ENCODE measurements around the gene JAKMIP1. TPM values are rescaled to one million over a fixed set of nuclear protein-coding genes. Genes with fewer than 3 reads are reported as not detected.

JAKMIP1 gene
- polyA plus RNA-seq, 3 donors = 0.08 TPM; not detected in 2

- peak overlapping the region in 1 of 2 donors; percentile 4 for H3K4me3 Mint-ChIP-seq
- no peak for DNase-seq
Observed at GRCh38 chr4:6118201-6118600, 82.1 kb downstream of the JAKMIP1 start.

GRCh38 chr4:6116696-6117285, 83.6 kb downstream of the JAKMIP1 start:
- Histone ChIP-seq H3K4me3 (replicated peaks in 1 of 3; ENCODE audit: low read depth in 2 of 3, low read length in 3 of 3) (no peak overlapping the region), H3K79me2 (ENCODE audit: insufficient read depth, low read length) (no peaks in the 10 kb centered on the region), H3K27me3 (ENCODE audit: control insufficient read depth in 2 of 2, insufficient read depth in 2 of 2, low read length in 2 of 2) (peaks cover 0 to 5% of the 10 kb centered on the region in 2 donors), H3K9ac (ENCODE audit: insufficient read depth, low read length, poor library complexity, severe bottlenecking) (no peak overlapping the region), H2AFZ (ENCODE audit: insufficient read depth, low read depth, low read length, poor library complexity, severe bottlenecking) (no peak overlapping the region), H4K20me1 (ENCODE audit: insufficient read depth, low read length) (no peaks in the 10 kb centered on the region), H3K4me1 (ENCODE audit: control insufficient read depth in 1 of 2, insufficient read depth in 2 of 2, low read length in 2 of 2) (no peaks in the 10 kb centered on the region), H3K4me2 (replicated peaks; ENCODE audit: extremely low read depth, low read length, poor library complexity, severe bottlenecking) (no peak overlapping the region), H3K27ac (ENCODE audit: low read depth in 1 of 2, low read length in 2 of 2) (no peak overlapping the region), H3K9me3 (replicated peaks in 1 of 2; ENCODE audit: control insufficient read depth in 1 of 2, insufficient read depth in 1 of 2, low read length in 2 of 2) (no peaks in the 10 kb centered on the region), H3K36me3 (replicated peaks in 1 of 2; ENCODE audit: control insufficient read depth in 1 of 2, insufficient read depth in 2 of 2, low read length in 2 of 2) (no peaks in the 10 kb centered on the region)
- H3K27me3 Mint-ChIP-seq (ENCODE audit: low read depth in 3 of 3) = peaks cover 11 to 23% (median 17%) of the 10 kb centered on the region in 3 donors
- intact Hi-C loops (cut with micrococcal nuclease) = no loop called here
- no peaks in the 10 kb centered on the region for H3K36me3 Mint-ChIP-seq
- peaks cover 0 to 3% (median 0%) of the 10 kb centered on the region in 7 donors for H3K9me3 Mint-ChIP-seq
- peak overlapping the region in 1 of 2 donors; percentile 23 for H3K4me3 Mint-ChIP-seq
- no peak for DNase-seq
- H3K27ac Mint-ChIP-seq = no peak overlapping the region
- WGBS (ENCODE audit: insufficient coverage) = 51% methylated on average over 8 of the region's 15 CpGs
- no peaks in the 10 kb centered on the region for H3K4me1 Mint-ChIP-seq
- no peak for TF ChIP-seq CTCF (IDR thresholded peaks at IDR 0.05)

More at GRCh38 chr4:6118201-6118600, 82.1 kb downstream of the JAKMIP1 start:
- H3K36me3 Mint-ChIP-seq = no peaks in the 10 kb centered on the region
- intact Hi-C loops (cut with micrococcal nuclease) = no loop called here
- no peaks in the 10 kb centered on the region for H3K4me1 ChIP-seq (ENCODE audit: control insufficient read depth in 1 of 2, insufficient read depth in 2 of 2, low read length in 2 of 2)
- H3K27me3 ChIP-seq (ENCODE audit: control insufficient read depth in 2 of 2, insufficient read depth in 2 of 2, low read length in 2 of 2) = peaks cover 0 to 5% of the 10 kb centered on the region in 2 donors
- H3K36me3 ChIP-seq (replicated peaks in 1 of 2; ENCODE audit: control insufficient read depth in 1 of 2, insufficient read depth in 2 of 2, low read length in 2 of 2) = no peaks in the 10 kb centered on the region
- peaks cover 11 to 23% (median 17%) of the 10 kb centered on the region in 3 donors for H3K27me3 Mint-ChIP-seq (ENCODE audit: low read depth in 3 of 3)
- H3K79me2 ChIP-seq (ENCODE audit: insufficient read depth, low read length) = no peaks in the 10 kb centered on the region
- no peak overlapping the region for H3K27ac Mint-ChIP-seq
- WGBS (ENCODE audit: insufficient coverage) = 91% methylated on average over 4 of the region's 7 CpGs
- H4K20me1 ChIP-seq (ENCODE audit: insufficient read depth, low read length) = no peaks in the 10 kb centered on the region
- no peak overlapping the region for H3K4me3 ChIP-seq (replicated peaks in 1 of 3; ENCODE audit: low read depth in 2 of 3, low read length in 3 of 3)
- no peaks in the 10 kb centered on the region for H3K4me1 Mint-ChIP-seq
- no peak overlapping the region for H3K9ac ChIP-seq (ENCODE audit: insufficient read depth, low read length, poor library complexity, severe bottlenecking)
- no peak overlapping the region for H3K27ac ChIP-seq (ENCODE audit: low read depth in 1 of 2, low read length in 2 of 2)
- H2AFZ ChIP-seq (ENCODE audit: insufficient read depth, low read depth, low read length, poor library complexity, severe bottlenecking) = no peak overlapping the region
- H3K4me2 ChIP-seq (replicated peaks; ENCODE audit: extremely low read depth, low read length, poor library complexity, severe bottlenecking) = no peak overlapping the region
- TF ChIP-seq CTCF (IDR thresholded peaks at IDR 0.05) = no peak
- H3K9me3 ChIP-seq (replicated peaks in 1 of 2; ENCODE audit: control insufficient read depth in 1 of 2, insufficient read depth in 1 of 2, low read length in 2 of 2) = no peaks in the 10 kb centered on the region
- H3K9me3 Mint-ChIP-seq = peaks cover 0 to 3% (median 0%) of the 10 kb centered on the region in 7 donors

Data from CD14-positive monocyte (primary cell).